NOMO-1 (cell line): Measurements from ENCODE around the gene LRRC36.

Source experiments
- DNase-seq, 2 experiments: peaks; one replicate each; lab custom pipeline; 2025; ENCODE audit not compliant: unreplicated experiment in 2 of 2; lab: John Stamatoyannopoulos, UW

The LRRC36 gene

DNA sequence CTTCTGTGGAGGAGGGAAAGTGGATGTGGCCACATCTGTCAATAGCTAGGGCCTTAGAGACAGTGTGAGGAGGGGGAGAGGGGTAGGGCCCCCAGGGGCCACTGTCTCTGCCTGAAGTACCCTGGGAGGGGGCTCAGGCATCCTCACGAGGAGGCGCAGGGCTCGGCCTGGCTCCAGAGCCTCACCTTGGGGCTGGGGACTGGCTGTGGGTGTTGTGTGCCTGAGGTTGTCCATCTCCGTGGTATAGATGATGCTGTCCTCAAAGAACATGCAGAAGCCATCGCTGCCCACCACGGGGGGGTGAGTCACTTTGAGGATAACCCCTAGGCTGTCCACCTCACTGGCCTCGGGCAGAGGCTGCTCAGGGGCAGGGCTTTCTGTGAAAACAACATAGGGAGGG lies 35.2 kb upstream of the LRRC36 start:
- no peak for DNase-seq

- no peak for DNase-seq
Measured at GRCh38 chr16:67294171-67294757, 32.4 kb upstream of the LRRC36 start.

DNA sequence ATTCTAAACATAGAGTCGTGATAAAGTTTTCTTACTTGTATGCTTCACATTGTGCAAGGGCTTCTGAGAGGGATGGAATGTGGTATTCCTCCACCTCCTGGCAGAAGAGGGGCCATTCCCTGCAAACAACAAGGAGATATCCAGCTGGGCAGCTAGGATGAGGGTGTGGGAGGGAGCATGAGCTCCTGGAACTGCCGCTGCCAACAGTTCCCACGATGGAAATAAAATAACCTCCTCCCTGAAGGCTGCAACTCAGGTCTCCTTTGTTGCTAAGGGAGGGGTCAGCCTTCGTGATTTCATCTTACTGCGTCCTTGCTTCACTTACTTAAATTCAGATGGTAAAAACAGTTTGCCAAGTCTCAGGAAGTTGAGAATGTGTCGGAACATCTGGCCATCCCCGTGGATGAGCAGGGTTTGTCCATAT lies 31.7 kb upstream of the LRRC36 start:
- DNase-seq = no peak

GRCh38 chr16:67296420-67296819 lies 30.2 kb upstream of the LRRC36 start:
- no peak for DNase-seq

DNA sequence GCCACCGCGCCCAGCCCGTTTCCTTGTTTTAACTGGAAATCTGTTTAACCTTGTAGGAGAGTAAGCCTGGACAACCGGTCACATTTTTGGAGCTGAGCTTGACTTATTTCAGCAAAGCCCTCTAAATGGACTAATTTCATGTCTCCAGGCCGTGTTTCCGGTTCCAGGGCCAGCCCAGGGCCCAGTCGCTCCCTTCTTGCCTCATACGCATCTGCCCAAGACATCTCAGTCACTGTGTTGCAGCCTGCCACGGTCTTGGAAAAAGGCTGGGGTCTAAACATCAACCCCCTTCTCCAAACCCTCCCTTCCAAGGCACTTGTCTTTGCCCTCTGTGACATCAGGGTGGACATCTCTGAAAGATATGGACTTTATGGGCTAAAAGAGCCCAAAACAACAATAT lies 28.3 kb upstream of the LRRC36 start:
- no peak for DNase-seq

DNA sequence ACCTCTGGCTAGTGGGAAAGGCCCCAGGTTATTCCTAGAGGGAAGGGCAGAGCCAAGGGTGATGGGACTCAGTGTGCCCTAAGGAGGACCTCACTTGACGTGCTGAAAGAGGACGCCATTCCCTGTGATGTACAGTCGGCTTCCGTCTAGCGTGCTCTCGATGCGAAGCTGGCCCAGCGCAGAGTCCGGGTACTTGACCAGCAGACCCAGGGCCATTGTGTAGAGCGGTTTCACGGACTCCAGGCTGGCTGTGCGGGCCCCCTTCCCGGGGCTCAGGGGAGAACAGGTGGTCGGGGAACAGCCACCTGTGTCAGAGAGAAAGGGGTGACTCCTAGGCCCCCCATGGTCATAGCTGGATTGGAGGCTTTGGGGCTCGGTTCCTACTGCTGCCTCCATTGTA lies 27.3 kb upstream of the LRRC36 start:
- DNase-seq = no peak

- DNase-seq = no peak
Measured at GRCh38 chr16:67301080-67301782, 25.4 kb upstream of the LRRC36 start.

DNA sequence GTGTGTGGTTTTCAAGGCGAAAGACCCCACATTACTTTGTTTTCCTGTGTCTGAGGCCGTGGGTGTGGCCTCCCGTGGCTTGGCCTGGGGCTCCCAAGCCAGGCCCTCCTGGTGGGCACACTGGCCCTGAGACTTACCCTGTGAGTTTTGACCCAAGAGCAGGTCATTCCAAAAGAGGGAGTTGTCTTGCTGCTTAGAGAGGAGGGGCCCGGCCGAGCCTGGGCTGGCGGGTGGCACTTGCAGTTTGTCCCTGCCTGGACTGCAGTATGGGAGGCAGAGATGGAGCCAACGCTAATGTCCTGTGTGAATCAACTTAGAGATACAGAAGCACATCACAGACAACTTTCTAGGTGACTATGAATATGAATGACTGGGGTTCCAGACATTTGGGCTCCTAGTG lies 24.5 kb upstream of the LRRC36 start:
- no peak for DNase-seq

GRCh38 chr16:67302970-67303369 lies 23.6 kb upstream of the LRRC36 start:
- DNase-seq = no peak

DNA sequence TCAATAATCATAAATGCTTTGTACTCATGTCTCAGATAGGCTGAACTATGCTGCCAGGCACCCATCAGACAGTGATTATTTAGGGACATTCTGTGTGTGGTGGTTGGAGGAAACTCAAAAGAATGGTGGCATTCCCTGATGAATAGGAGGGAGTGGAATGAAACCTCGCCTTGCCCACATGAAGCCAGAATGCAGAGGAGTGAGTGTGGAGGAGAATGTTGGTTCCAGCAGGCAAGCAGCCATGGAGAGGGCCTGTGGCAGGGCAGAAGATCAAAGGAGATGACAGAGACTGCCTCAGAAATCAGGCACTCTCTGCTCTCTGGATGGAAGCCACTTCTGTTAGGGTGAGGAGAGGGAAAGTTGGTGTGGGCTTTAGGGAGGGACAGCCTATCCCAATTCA lies 22.6 kb upstream of the LRRC36 start:
- no peak for DNase-seq

- no peak for DNase-seq
Measured at GRCh38 chr16:67305216-67306071, 21.2 kb upstream of the LRRC36 start.

DNA sequence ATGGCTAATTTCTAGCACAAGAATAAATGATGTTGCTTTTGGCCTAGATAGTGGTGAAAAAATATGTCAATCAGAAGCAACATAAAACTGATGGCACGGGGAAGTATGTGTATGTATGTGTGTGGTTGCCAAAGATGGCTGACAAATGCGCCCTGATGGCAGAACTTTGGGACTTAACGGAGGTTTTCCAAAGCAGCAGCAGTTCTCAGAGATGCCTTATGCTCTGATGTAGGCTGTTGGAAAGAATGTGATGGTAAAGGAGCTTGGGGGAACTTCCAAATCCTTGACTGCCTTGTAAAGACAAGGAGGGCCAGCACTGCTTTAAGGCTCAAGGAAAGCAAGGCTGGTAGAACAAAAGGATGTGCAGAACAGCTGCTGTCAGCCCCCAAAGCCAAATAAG lies 16.1 kb upstream of the LRRC36 start:
- no peak for DNase-seq

DNA sequence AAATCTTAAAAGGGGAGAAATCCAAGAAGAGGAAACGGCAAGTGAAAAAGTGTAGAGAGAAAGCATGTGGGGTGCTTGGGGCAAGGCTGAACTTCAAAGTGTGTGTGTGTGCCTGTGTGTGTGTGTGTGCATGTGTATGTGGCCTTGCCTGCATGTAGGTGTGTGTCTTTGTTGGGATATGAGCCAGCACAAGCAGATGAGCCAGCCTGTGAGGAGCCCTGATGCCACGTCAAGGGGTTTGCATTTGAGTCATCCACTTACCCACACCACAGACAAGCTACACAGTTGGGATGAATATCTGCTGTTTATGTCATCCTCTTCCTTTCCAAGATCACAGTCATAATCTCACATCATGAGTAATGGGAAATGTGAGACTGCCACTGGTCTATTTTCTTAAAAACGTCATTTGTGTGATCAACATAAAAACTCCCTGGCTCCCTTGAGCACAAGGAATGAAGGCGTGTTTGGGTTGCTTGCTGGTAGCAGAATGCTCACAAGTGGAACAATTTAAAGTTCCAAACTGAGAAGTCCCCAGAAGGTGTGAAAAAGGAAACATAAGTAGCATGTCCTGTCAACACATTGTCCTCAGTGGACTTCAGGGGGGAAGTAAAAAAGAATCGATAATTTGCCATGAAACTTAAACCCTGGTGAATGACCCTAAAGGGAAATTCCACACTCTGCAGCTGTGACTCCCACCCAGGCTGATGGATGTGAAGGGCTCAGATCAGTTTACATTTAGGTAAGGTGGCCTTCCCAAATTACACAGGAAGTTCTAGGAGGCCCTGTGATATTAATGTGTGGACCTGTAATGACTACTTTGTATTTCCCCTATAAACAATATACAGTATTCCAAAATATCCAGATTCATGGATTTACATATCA lies 14.8 kb upstream of the LRRC36 start:
- no peak for DNase-seq

- DNase-seq = no peak
Measured at GRCh38 chr16:67312719-67313118, 13.9 kb upstream of the LRRC36 start.

- no peak for DNase-seq
Measured at GRCh38 chr16:67317853-67318252, 8.8 kb upstream of the LRRC36 start.

GRCh38 chr16:67326115-67326471 lies 522 bp upstream of the LRRC36 start:
- DNase-seq = no peak

DNA sequence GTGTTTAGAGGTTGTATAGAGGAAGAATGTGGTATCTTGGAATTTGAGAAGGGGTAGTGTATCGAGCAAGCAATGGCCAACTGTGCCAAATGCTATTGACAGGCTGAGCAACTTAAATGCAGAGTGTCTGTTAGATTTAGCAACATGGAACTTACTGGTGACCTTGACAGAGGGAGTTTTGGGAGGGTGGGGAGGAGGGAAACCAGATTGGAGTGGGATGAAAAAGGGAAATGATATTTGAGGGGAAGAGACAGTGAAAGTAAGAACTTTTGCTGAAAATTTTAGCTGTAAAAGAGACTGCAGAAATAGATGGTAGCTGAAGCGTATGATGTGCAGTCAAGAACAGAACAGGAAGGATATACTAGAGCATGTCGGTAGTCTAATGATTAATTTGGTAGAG lies 1.1 kb downstream of the LRRC36 start:
- DNase-seq = peak in 1 of 2 experiments; percentile 18

- DNase-seq = no peak
Measured at GRCh38 chr16:67329901-67330300, 3.3 kb downstream of the LRRC36 start.

- DNase-seq = no peak
Measured at GRCh38 chr16:67333315-67333714, 6.7 kb downstream of the LRRC36 start.

GRCh38 chr16:67336116-67336515 lies 9.5 kb downstream of the LRRC36 start:
- no peak for DNase-seq

DNA sequence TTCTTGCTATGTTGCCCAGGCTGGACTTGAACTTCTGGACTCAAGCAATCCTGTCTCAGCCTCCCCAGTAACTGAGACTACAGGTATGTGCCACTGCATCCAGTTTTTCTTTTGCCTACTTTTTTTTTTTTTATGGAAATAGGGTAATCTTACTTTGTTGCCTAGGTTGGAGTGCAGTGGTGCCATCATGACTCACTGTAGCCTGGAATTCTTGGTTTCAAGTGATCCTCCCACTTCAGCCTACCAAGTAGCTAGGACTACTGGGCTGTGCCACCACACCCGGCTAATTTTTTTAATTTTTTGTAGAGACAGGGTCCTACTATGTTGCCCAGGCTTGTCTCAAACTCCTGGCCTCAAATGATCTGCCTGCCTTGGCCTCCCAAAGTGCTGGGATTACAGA lies 10.0 kb downstream of the LRRC36 start:
- DNase-seq = no peak
